ENCODE measurements around the gene IRGQ.
"Not testable (repeated sequence)": the region's sequence is repeated elsewhere in the genome, so short reads cannot be mapped to it uniquely, and the experiment has no call there.

IRGQ gene

GRCh38 chr19:43595999-43596841 lies at the start of gene IRGQ, which contains the start of gene ZNF576:
IRGQ (minus strand) TSS chr19:43596134; CDS start chr19:43595338, 796 bp downstream.
ZNF576 (plus strand) TSS chr19:43596595; CDS start chr19:43597109, 514 bp downstream.
- peaks cover 8% of the 10 kb centered on the region for H3K36me3 Mint-ChIP-seq
- no peaks in the 10 kb centered on the region for H3K27me3 Mint-ChIP-seq
- H3K4me1 Mint-ChIP-seq = peaks cover 36% of the 10 kb centered on the region
- peak within 1 kb of the TSS; percentile 99 for H3K27ac Mint-ChIP-seq
- peak within 1 kb of the TSS; percentile 99 for H3K4me3 Mint-ChIP-seq
- no peaks in the 10 kb centered on the region for H3K9me3 Mint-ChIP-seq

GRCh38 chr19:43644181-43644580 lies 48.2 kb upstream of the IRGQ start:
- Mint-ChIP-seq H3K4me1 (peaks cover 5% of the 10 kb centered on the region), H3K36me3 (peaks cover 5% of the 10 kb centered on the region), H3K4me3 (no peak overlapping the region), H3K9me3 (no peaks in the 10 kb centered on the region), H3K27ac (no peak overlapping the region), H3K27me3 (peaks cover under 1% of the 10 kb centered on the region)

DNA sequence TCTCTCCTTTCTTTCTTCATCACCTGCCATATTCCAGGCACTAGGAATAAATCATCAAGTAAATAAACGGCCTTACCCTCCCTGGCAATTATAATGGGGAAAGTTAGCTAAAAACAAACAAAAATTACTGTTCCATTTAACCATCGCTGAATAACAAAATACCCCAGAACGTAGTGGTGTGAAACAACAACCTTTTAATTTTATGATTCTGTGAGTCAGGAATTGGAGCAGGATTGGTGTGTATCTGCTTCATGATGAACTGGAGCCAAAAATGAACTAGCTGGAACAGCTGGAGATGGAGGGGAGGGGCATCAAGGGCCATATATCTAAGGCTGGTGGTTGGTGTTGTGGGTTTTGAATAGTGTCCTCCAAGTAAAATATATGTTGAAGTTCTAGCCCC lies 47.4 kb upstream of the IRGQ start:
- H3K9me3 Mint-ChIP-seq = no peaks in the 10 kb centered on the region

GRCh38 chr19:43642531-43642930 lies 46.6 kb upstream of the IRGQ start:
- Mint-ChIP-seq H3K36me3 (peaks cover 5% of the 10 kb centered on the region), H3K4me3 (no peak overlapping the region), H3K9me3 (no peaks in the 10 kb centered on the region), H3K4me1 (peaks cover 12% of the 10 kb centered on the region), H3K27ac (no peak overlapping the region), H3K27me3 (peaks cover 4% of the 10 kb centered on the region)

More for the DNA sequence above, 47.4 kb upstream of the IRGQ start:
- Mint-ChIP-seq H3K4me1 (peaks cover 12% of the 10 kb centered on the region), H3K36me3 (peaks cover 5% of the 10 kb centered on the region), H3K27me3 (peaks cover 4% of the 10 kb centered on the region), H3K4me3 (no peak overlapping the region), H3K27ac (no peak overlapping the region)

DNA sequence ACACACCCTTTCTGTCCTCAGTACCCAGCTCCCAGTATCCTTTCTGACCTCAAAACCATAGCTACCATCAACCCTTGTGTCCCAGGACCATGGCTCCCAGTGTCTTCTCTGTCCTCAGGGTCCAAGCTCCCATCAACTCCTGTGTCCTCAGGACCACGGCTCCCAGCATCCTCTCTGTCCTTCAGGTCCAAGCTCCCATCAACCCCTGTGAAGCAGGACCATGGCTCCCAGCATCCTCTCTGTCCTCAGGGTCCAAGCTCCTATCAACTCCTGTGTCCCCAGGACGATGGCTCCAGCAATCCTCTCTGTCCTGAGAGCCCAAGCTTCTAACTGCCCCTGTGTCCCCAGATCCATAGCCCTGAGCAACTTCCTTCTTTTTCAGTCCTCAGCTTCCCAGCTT lies 45.4 kb upstream of the IRGQ start:
- no peak overlapping the region for H3K27ac Mint-ChIP-seq
- peaks cover 4% of the 10 kb centered on the region for H3K27me3 Mint-ChIP-seq
- peaks cover 12% of the 10 kb centered on the region for H3K4me1 Mint-ChIP-seq
- peak overlapping the region; percentile 45 for H3K4me3 Mint-ChIP-seq
- H3K9me3 Mint-ChIP-seq = no peaks in the 10 kb centered on the region
- peaks cover 3% of the 10 kb centered on the region for H3K36me3 Mint-ChIP-seq

DNA sequence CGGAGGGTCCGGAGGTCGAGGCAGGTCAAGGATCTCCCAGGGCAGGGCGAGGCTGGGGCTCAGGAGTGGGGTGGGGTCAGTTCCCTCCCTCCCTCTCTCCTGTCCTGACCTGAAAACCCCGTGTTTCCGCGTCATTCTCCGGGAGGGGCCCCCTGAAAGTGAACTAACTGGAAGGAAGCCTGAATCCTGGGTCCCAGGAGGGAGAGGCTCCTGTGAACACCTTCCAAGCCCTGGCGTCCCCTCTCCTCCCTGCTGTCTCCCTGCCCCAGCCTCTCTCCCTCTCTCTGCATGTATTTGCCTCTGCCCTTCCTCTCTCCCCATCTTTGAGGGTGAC lies 44.5 kb upstream of the IRGQ start:
- no peaks in the 10 kb centered on the region for H3K9me3 Mint-ChIP-seq
- peak overlapping the region; percentile 35 for H3K27ac Mint-ChIP-seq
- H3K4me1 Mint-ChIP-seq = peaks cover 12% of the 10 kb centered on the region
- H3K36me3 Mint-ChIP-seq = peaks cover 2% of the 10 kb centered on the region
- H3K4me3 Mint-ChIP-seq = peak overlapping the region; percentile 75
- H3K27me3 Mint-ChIP-seq = peaks cover 4% of the 10 kb centered on the region

DNA sequence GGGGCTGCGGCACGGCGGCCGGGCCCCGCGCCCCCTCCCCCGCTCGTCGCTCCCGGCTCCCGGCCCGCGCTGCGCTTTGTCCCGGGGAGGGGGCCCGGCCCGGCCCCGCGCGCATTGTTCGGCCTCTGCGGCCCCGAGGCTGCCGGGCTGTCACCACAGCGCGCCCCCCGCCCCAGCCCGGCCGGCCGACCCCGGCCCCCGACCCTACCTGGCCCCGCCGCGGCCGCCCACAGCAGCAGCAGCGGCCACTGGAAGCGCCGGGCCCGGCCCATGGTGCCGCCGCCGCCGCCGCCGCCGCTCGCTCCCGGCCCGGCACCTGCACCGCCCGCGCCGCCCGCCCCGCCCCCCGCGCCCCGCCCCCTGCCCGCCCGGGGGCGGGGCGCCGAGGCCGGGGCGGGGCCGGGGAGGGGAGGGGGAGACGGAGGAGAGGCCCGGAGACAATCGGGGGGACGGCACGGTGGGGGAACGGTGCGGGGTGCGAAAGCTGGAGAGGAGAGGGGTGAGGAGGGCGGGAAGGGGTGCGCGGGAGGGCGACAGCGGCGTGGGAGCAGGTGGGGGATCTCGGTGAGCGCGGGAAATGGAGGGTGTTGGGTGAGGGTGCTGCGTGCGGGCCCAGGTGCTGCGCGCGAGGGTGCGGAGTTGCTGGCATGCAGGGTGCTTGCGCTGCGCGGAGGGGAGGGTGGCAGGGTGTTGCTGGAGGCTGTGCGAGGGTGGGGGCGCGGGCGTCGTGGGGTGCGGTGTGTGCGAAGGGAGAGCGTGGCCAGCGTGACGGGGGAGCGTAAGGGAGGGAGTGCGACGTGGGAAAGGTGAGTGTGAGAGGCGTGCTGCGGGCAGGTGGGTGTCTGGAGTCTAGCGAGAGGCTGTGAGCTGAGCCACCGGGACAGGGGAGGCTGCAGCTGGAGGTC lies 43.8 kb upstream of the IRGQ start, which contains the start of gene CADM4:
Gene CADM4, minus strand, starts transcription at position 332 of the 905 bp plus-strand sequence. Its CDS starts 60 bp downstream, at position 272.
- Mint-ChIP-seq H3K4me1 (peaks cover 12% of the 10 kb centered on the region), H3K36me3 (peaks cover 2% of the 10 kb centered on the region), H3K4me3 (peak within 1 kb of the TSS; percentile 85), H3K27me3 (peaks cover 4% of the 10 kb centered on the region), H3K27ac (peak within 1 kb of the TSS; percentile 35), H3K9me3 (no peaks in the 10 kb centered on the region)

DNA sequence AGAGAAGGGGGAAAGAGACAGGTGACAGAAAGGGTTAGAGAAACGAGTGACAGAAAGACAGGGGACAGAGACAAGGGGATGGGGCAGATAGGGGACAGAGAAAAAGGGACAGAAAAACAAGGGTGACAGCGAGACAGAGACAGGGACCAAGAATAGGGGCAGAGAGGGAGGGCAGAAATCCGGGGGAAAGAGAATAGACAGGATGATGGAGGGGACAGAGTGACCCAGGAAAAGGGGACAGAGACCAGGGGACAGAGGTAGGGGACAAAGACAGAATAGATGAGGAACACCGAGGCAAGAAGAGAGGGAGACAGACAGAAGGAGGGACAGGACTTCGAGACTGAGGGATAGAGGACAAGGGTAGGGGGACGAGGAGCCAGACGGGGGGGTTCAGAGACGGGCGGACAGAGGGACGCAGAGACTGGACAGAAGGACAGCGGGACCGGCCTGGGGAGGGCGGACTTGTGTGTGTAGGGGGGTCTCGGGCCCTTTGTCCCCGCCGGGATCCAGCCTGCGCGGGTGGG lies 43.1 kb upstream of the IRGQ start:
- peaks cover 4% of the 10 kb centered on the region for H3K27me3 Mint-ChIP-seq
- H3K4me3 Mint-ChIP-seq = peak overlapping the region; percentile 85
- H3K9me3 Mint-ChIP-seq = no peaks in the 10 kb centered on the region
- peaks cover 12% of the 10 kb centered on the region for H3K4me1 Mint-ChIP-seq
- no peaks in the 10 kb centered on the region for H3K36me3 Mint-ChIP-seq
- H3K27ac Mint-ChIP-seq = no peak overlapping the region

- no peaks in the 10 kb centered on the region for H3K36me3 Mint-ChIP-seq
- peak overlapping the region; percentile 85 for H3K4me3 Mint-ChIP-seq
- H3K27me3 Mint-ChIP-seq = peaks cover 4% of the 10 kb centered on the region
- peaks cover 12% of the 10 kb centered on the region for H3K4me1 Mint-ChIP-seq
- no peak overlapping the region for H3K27ac Mint-ChIP-seq
- H3K9me3 Mint-ChIP-seq = no peaks in the 10 kb centered on the region
Measured at GRCh38 chr19:43638214-43638994, 42.5 kb upstream of the IRGQ start.

DNA sequence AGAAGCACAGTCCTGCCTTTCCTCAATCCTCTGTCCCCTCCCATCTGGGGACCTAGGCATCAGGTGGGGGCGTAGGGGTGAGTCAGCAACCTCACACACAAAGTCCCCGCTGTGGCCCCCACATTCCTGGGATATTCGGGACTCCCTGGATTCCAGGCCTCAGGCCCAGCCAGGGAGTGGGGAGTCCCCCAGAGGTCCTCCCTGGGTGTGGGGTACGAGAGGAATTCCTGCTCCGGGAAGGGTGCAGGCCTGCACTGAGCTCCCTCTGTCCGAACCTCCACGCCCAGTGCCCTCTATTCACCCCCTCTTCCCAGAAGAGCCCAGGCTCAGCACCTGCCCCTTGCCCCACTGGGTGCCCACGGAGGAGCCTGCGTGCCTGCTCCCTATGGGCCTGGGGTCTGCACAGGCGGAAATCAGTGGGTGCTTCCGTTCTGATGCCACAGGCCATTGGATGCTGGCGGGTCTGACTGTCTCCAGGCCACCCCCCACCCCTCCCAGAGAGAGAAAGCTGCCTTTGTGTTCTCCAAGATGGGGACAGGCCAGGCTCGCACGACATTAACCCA lies 40.3 kb upstream of the IRGQ start:
- no peaks in the 10 kb centered on the region for H3K36me3 Mint-ChIP-seq
- no peak overlapping the region for H3K27ac Mint-ChIP-seq
- H3K9me3 Mint-ChIP-seq = no peaks in the 10 kb centered on the region
- H3K4me3 Mint-ChIP-seq = no peak overlapping the region
- H3K27me3 Mint-ChIP-seq = peaks cover 4% of the 10 kb centered on the region
- H3K4me1 Mint-ChIP-seq = peaks cover 12% of the 10 kb centered on the region

- H3K27ac Mint-ChIP-seq, H3K9me3 Mint-ChIP-seq, H3K27me3 Mint-ChIP-seq, H3K36me3 Mint-ChIP-seq, H3K4me3 Mint-ChIP-seq: not testable (repeated sequence)
- peaks cover 10% of the 10 kb centered on the region for H3K4me1 Mint-ChIP-seq
Measured at GRCh38 chr19:43635561-43635940, 39.6 kb upstream of the IRGQ start.

DNA sequence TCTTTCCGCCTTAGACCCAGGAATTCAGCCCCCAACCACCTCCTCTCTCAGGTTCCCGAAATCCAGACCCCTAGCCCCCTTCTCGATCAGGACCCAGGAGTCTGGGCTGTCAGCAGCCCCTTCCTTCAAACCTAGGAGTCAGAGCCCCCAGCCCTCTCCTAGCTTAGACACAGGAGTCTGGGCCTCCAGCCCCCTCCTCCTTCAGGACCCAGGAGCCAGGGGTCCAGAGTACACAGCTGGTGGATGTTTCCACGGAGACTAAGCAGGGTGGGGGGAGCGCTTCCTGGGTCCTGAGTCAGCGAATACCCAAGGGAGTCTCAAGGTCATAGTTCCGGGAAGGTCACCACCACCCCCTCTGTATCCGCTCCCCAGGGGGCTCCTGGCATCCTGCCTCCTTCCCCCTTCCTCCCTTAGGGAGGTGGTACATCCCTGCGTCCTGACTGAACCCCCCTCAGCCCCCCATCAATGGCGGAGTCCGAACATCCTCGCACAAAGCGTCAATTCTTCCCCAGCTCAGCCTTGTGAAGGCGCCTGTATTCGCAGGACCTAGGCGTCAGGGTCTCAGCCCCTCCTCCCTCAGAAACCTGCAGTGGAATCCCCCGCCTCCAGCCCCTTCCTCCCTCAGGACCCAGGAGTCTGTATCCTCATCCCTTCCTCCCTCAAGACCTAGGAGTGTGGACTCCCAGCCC lies 39.1 kb upstream of the IRGQ start:
- no peak overlapping the region for H3K4me3 Mint-ChIP-seq
- no peaks in the 10 kb centered on the region for H3K9me3 Mint-ChIP-seq
- H3K36me3 Mint-ChIP-seq = no peaks in the 10 kb centered on the region
- no peak overlapping the region for H3K27ac Mint-ChIP-seq
- H3K27me3 Mint-ChIP-seq = peaks cover 4% of the 10 kb centered on the region
- H3K4me1 Mint-ChIP-seq = peaks cover 8% of the 10 kb centered on the region

DNA sequence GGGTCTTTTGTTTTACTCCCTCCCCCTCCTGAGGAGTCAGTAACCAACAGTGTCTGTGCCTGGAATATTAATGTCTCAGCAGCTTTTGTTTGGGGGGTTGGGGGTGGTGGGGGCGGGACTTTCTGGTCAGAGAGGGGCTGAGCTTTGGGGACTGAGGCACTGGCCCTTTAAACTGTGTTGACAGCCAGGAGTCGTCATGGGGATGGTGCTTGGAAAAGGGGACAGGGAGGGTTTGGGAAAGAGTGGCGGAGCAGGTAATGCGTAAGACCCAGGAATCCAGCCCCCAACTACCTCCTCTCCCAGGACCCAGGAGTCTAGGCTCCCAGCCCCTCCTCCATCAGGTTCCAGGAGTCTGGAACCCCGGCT lies 38.6 kb upstream of the IRGQ start:
- Mint-ChIP-seq H3K4me1 (peaks cover 8% of the 10 kb centered on the region), H3K27ac (no peak overlapping the region), H3K27me3 (peaks cover 4% of the 10 kb centered on the region), H3K4me3 (no peak overlapping the region), H3K9me3 (no peaks in the 10 kb centered on the region), H3K36me3 (no peaks in the 10 kb centered on the region)

DNA sequence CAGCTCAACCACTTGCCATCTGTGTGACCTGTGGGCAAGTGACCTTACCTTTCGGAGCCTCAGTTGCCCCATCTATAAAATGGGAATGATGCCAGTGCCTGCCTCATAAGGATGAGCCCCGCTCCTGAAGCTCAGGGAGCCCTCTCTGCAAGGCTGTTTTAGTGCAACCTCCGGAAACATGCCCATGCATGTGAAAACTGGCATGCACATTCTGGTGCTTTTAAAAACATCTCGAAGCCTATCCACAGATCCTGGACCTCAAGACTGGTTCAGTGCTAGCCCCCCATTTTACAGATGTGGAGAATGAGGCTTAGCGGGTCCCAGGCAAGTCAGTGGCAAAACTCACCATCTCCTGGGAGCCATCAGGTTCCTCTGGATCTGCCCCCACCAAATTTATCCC lies 38.1 kb upstream of the IRGQ start:
- Mint-ChIP-seq H3K27ac (no peak overlapping the region), H3K4me3 (no peak overlapping the region), H3K27me3 (peaks cover 3% of the 10 kb centered on the region), H3K4me1 (peaks cover 6% of the 10 kb centered on the region), H3K9me3 (no peaks in the 10 kb centered on the region), H3K36me3 (no peaks in the 10 kb centered on the region)
